ENCODE results near the gene TMEM185B.

DNA sequence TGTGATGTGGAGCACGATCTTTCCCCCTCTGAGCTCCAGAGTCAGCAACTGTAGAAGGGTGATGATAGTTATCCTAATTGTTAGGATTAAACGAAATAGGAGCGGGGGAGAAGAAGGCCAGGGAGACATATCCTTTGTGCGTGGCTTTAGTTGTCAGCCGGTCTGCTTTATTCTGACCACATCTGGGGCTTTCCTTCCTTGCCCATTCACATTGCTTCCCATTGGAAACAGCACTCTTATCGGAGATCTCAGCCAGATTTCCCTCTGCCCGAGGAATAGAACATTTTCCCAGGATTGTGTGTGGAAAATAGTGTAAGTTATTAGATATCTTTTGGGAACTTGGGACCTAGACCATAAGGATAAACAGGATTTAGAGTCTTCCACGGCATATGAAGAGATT lies 31.0 kb upstream of the TMEM185B start:
- no peak for TF ChIP-seq POLR2A (IDR thresholded peaks at IDR 0.05)
- TF ChIP-seq, protein P1, sequence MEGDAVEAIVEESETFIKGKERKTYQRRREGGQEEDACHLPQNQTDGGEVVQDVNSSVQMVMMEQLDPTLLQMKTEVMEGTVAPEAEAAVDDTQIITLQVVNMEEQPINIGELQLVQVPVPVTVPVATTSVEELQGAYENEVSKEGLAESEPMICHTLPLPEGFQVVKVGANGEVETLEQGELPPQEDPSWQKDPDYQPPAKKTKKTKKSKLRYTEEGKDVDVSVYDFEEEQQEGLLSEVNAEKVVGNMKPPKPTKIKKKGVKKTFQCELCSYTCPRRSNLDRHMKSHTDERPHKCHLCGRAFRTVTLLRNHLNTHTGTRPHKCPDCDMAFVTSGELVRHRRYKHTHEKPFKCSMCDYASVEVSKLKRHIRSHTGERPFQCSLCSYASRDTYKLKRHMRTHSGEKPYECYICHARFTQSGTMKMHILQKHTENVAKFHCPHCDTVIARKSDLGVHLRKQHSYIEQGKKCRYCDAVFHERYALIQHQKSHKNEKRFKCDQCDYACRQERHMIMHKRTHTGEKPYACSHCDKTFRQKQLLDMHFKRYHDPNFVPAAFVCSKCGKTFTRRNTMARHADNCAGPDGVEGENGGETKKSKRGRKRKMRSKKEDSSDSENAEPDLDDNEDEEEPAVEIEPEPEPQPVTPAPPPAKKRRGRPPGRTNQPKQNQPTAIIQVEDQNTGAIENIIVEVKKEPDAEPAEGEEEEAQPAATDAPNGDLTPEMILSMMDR (IDR thresholded peaks at IDR 0.05): no peak

Data from right lobe of liver (tissue), 4 donors.